HG02884 (cell line): Measurements from ENCODE around the gene TBCEL.
"Not testable (repeated sequence)": the region's sequence is repeated elsewhere in the genome, so short reads cannot be mapped to it uniquely, and the experiment has no call there.

Experiments
- ATAC-seq: cut with Tn5 transposase; IDR thresholded peaks from one replicate; pipeline ENCODE4 v1.9.1; 2021; ENCODE audit warnings: mild to moderate bottlenecking, moderate library complexity; ENCODE audit not compliant: unreplicated experiment

TBCEL gene

DNA sequence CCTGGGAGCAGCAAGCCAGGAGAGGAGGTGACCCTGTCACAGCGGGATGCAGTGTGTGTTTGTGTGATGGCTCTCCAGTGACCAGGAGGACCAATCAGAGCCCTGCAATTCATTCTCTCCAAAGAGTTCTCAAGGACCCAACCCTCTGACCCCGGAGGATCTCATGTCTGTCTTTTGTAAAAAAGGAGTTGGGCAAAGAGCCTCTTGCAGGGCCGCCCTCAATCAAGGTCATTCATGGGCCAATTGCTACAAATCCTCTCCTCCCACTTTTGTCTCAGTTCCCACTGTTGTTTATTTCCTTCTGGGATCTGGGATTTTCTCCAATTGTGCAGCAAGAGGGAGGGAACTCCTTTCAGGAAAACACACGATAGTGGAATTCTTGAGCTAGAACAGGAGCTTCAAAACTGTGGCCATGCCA, 81.2 kb downstream of the TBCEL start:
- ATAC-seq: no peak

DNA sequence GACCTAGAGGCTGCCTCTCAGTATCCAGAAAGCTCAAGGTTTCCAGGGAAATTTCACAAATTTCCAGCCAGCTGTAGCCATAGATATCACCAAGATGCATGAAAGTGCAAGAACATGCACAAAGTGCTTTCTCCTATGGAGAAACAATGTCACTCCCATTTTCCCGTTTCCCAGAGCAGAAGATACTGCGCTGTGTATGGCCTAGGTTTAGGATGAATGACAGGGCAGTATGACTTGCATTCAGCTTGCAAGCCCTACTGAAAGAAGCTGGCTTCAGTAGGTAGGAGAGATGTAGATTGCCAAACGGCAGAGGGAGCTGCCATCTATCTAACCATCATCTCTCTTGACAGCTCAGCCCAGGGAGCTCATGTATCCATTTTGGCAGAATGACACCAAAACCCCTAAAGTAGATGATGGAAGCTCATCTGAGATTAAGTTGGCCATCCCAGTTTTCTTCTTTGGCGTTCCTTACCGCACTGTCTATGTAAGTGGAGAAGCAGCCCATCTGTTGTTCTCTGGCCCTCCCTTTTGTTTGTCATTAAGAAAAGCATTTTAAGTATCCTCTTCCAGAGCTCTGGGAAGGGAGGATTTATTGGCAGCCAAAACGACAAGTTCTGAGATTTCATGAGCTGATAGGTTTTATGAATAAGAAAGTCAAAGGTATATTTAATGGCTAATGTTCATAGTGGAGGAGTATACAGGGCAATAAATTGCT, 81.7 kb downstream of the TBCEL start:
- no peak for ATAC-seq

DNA sequence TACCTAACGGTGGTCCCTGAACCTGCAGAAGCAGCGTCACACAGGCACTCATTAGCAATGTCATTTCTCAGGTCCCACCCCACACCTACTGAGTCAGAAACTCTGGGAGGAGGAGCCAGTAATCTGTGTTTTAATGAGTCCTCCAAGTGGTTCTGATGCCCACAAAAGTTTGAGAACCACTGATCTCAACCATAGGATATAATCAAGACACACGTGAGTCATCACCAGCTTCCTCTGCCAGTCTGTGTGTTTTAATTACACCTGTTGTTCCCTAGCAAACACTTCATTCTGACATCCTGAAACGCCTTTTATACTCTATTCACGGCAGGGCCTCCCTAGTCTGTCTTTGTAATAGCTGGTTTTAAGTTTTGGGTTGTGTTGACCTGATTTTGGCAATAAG, 82.9 kb downstream of the TBCEL start:
- no peak for ATAC-seq

DNA sequence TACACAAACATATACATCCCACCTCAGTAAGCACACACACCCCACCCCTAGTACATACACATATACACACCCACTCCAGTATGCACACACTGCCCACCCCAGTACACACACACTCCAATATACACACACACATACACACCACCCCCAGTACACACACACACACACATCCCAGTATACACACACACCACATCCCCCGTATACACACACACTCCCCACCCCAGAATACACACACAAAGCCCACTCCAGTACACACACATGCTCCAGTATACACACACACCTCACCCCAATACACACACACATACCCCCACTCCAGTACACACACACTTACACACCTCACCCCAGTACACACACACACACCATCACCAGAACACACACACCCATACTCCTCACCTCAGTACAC, 84.5 kb downstream of the TBCEL start:
- ATAC-seq: no peak

DNA sequence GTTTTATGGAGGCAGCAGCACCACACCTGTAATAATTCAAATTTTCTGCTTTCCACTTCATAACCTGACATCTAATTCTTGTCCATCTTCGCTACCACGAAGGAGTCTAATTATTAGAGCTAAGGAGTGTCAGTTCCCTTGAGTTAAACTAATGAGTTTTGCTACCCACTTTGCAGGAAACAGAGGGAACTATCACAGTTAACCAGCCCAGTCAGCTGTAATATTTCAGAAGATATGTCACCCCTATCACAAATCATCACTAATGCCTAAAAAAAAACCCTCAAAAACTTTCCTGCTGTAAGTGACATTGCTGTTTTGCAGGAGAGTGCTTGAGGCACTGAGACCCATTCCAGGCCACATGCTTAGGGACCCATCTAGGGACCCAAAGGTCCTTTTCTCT, 85.6 kb downstream of the TBCEL start:
- no peak for ATAC-seq

DNA sequence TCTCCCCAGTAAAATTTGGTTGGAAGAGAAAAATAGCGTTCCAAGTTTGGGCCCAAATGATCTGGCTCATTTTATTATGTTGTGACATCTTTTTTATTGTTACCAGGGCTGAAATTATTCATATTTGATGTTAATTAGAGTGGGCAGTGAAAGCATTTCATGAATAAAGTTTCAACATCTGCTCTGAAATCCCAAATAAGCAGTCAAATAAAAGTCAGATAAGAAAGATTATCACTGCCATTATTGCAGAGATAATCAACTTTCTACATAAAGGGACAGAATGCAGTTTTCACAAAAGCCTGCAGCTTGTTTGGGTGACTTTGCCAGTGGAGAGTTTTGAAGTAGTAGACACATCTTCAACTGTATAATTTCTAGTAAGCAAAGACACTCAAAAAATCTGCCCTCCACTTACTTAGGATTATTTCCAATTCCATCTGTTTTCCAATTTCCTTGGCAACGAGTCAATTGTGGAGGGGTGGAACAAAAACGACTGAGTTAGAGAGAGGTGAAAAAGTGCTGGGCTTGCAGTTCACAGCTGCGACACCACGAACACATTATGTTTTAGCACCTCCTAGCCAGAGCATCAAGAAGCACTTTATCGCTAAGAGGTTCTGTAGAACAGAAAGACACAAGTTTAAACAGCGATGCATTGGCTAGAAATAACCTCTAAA, 86.1 kb downstream of the TBCEL start:
- no peak for ATAC-seq

DNA sequence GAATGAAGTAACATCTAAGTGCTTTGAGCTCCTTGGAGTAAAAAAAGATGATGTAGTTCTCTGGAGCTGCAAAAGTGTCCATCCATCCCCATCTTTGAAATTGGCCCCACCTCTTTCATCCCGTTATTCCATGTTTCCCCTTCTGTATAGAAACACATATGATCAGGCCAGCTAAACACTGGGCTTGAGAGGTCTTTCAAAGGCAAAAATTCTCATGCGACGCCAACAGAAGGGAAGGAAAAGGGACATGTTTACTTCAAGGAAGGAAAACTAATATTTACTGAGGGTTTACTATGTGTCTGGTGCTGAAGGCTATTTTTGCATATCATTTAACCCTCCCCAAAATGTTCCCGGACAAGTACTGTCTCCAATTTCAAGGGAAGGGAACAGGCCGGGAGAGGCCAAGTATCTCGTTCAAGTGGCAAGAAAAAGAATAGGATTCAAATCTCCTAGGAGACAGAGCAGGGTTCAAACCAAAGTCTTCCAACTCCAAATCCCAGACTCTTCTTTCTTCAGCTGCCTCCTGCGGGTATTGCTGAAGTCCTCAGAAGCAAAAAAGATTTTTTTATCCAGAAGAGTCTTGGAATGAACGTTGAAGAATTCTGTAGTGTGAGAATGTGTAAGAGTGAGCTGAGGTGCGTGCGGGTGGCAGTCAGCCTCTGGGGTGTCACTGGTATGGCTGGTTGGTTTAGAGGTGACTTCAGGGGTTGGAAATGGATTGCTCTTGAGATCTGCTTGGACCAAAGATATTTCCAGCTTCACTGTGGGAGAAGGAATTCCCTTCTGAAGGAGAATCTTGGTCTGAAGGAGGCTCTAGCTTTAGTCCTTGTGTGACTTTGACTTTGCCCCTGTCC, 87.2 kb downstream of the TBCEL start:
- no peak for ATAC-seq

DNA sequence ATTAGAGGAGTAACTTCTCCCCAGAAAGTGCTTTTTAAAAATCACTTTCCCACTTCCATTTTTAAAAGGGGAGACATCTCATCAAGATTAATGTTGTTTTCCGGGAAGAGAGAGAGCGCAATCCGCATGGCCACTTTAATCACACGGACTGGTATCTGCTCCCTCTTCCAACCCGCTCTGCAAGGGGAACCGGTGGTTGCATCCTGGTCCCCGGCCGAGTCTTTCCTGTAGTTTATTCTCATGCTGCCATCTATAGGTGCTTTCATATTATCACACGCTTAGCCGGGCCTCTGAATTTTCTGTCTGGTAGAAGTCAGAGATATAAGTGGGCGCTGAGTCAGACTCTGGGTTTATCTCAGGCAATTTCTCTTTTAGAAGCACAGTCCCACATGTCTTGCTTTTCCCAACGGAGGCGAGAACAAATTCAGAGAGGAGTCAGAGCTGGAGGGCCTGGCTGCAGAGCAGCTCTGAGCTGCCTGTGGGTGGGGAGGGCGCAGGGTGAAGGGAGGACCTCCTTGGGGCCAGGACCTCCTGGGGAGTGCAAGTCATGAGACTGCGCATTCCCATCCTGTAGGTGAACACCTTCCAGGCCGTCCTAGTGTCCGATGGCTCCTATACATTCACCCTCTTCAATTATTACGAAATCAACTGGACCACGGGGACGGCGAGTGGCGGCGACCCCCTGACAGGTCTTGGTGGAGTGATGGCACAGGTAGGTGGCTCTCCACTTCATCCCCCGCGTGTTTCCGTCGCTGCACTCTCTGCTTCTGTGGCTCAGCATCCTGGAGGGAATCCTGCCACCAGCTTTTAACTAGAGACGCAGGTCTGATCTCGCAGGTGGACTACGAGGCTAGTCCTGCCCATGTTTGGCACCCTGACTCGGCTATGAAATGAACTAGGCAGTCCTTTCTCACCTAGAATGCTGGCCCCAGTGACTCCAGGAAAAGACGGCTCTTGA, 88.9 kb downstream of the TBCEL start:
- ATAC-seq: no peak

DNA sequence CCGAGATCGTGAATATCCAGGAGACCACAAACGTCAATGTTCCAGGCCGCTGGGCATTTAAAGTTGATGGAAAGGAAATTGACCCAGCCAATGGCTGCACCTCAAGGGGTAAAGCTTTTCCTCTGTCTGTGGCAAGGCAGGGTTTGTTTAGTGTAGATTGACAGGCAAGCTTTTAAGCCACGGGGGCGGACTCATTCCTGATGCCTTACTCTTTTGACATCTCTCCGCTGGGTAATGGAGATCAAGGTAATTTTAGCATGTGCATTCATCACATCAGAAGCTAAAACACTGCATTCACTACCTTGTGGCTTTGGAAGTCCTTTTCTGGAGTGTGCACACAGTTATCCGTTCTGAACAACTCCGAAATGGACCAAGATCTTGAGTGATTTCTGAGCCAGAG, 89.7 kb downstream of the TBCEL start:
- no peak for ATAC-seq

DNA sequence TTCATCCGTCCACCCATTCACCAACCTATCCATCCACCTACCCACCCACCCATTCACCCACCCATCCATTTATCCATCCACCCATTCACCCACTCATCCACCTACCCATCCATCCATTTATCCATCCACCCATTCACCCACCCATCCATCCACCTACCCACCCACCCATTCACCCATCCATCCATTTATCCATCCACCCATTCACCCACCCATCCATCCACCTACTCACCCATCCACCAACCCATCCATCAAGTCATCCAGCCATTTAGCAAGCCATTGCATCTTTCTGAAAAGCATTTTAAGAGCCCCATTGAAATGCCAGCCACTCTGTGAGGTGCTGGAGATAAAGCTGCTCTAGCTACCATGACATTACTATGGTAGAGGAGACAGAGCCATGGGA, 91.1 kb downstream of the TBCEL start:
- not testable (repeated sequence) for ATAC-seq

DNA sequence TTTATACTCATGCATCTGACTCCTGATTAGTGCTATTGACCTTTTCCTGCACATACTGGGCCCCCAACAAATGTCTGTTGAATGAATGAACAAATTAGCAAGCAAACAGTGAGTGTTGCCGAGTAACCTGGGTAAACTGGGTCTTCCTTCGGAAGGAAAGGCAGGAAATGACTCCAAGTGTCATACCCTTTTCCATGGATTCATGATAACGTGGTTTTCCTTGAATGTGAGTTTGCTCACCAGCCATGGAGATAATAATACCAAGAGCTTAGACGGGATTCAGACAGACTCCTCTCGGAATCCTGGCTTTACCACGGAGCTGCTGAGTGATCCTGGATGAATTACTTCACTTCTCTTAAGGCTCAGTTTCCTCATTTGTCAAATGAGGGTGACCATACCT, 93.9 kb downstream of the TBCEL start:
- no peak for ATAC-seq

DNA sequence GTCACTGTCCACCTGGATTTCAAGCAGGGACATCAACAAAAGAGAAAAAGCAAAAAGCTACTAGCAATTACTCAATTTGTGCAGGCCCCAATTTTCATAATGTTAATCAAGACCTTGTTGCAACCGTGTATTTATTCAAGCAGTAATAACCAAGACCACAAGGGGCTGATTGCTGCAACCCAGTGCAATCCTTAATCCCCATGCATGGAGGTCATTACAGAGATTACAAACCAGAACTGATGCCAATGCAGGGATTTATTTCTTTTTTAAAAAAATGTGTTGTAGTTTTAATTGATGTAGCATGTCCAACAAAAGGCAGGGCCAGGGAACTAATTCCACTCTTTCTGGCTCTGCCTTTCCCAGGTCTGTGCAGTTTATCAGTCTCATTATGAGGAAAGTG, 95.5 kb downstream of the TBCEL start:
- ATAC-seq: no peak

DNA sequence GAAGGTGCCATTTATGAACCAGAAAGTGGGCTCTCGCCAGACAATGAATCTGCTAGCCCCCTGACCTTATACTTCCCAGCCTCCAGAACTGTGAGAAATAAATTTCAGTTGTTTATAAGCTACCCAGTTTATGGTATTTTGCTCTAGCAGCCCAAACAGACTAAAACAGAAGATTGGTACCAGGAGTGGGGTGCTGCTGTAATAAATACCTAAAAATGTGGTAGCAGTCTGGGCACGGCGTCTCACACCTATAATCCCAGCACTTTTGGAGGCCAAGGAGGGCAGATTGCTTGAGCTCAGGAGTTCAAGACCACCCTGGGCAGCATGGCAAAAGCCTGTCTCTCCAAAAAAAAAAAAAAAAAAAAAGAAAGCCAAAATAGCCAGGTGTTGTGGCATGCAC, 98.4 kb downstream of the TBCEL start:
- ATAC-seq: no peak

DNA sequence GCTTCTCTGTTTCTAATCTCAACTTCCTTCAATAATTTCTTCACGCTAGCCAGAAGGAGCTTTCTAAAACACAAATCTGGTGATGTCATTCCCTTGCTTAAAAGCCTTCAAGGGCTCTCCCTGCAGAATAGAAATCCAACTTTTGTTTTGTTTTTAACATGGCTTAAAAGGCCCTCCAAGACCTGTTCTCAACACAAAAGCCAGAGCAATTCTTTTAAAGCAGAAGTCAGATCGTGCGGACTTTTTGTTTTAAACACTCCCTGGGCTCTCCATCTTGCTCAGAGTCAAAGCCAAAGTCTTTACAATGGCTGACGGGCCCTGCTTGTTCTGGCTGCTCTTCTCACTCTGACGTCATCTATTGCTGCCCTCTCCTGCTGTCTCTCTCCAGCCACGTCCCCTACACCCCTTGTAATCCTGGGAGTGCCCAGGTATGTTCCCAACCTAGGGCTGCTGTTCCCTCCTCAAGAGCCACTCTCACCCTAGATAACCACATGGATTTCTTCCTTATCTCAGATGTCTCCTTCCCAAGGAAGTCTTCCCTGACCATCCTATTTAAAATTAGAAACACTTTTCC, 99.7 kb downstream of the TBCEL start:
- no peak for ATAC-seq

DNA sequence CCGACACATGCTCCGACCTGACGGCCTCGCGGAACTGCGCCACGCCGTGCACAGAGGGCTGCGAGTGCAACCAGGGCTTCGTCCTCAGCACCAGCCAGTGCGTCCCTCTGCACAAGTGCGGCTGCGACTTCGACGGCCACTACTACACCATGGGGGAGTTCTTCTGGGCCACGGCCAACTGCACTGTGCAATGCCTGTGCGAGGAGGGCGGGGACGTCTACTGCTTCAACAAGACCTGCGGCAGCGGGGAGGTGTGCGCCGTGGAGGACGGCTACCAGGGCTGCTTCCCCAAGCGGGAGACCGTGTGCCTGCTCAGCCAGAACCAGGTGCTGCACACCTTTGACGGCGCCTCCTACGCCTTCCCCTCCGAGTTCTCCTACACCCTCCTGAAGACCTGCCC, 103.9 kb downstream of the TBCEL start:
- no peak for ATAC-seq

DNA sequence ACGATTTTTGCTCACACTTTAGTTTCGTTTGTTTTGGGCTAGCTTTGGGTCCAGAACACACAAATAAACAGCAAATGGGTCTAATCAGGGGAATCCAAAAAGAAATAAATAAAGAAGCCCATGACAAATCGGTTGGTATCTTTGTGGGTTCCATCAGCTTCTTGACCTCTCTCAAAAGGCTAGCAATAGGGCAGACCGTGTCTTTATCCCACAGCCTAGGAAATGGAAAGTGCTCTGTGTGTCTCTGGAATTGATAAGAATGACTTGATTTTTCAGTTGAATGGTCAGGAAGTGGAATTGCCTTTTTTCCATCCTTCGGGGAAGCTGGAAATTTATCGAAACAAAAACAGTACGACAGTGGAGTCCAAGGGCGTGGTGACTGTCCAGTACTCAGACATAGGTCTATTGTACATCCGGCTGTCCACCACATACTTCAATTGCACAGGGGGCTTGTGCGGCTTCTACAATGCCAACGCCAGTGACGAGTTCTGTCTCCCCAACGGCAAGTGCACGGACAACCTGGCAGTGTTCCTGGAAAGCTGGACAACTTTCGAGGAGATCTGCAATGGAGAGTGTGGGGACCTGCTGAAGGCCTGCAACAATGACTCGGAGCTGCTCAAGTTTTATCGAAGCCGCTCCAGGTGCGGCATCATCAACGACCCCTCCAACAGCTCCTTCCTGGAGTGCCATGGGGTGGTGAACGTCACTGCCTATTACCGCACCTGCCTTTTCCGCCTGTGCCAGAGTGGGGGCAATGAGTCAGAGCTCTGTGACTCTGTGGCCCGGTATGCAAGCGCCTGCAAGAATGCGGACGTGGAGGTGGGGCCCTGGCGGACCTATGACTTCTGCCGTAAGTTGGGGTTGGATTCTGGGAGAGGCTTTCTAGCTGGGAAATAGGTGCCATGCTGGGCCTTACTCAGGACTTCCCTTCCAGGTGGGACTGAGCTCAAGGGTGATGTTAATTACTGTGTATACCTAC, 105.7 kb downstream of the TBCEL start:
- ATAC-seq: no peak

DNA sequence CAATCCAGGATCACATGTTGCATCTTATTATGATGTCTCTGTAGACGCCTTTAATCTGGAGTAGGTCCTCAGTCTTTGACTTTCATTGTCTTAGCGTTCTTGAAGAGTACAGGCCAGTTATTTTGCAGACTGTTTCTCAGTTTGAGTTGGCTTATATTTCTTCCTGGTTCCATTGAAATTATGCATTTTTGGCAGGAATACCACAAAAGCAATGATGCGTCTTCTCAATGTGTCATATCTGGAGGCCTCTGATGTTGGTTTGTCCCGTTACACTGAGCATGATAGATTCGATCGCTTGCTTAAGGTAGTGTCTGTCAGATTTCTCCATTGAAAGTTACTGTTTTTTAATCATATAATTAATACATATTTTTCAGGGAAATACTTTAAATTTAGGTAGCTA, 107.8 kb downstream of the TBCEL start:
- ATAC-seq: no peak

DNA sequence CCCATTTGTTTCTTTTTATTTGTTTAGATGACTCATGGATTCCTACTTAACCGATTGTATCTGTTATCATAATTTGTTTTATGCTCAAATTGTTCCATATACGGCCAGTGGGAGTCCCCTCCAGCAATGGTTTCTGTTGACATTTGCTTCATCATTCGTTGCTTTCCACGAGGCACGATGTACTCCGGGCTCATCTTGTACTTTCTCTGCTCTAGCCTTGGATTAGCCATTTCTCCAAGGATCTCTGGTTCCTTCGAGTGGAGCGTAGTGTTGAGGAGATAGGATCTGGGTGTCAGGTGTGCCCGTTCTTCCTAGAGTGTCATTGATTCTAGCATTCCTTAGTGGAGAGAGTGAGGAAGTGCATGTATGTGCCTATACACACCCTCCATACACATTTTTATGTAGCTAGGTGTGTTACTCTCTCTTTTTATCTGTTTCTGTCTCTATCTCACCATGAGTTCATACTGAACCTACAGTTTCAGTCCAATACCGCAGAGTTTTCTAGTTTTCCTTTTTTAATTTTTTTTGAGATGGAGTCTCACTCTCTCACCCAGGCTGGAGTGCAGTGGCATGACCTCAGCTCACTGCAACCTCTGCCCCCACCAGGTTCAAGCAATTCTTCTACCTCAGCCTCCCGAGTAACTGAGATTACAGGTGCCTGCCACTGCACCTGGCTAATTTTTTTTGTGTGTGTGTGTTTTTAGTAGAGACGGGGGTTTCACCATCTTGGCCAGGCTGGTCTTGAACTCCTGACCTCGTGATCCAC, 108.5 kb downstream of the TBCEL start:
- ATAC-seq: no peak
